Measurements from ENCODE around the gene PADI4.

- TF ChIP-seq CTCF (IDR thresholded peaks at IDR 0.05) (no peak), POLR2A (IDR thresholded peaks at IDR 0.05) (no peak)
Observed at GRCh38 chr1:17301767-17302166, 6.2 kb upstream of the PADI4 start.
